Kasumi-1 (cell line): ENCODE results near the gene MUC4.
"Not testable (repeated sequence)": the region's sequence is repeated elsewhere in the genome, so short reads cannot be mapped to it uniquely, and the experiment has no call there.

Experiments used
- DNase-seq, 2 experiments: peaks; one replicate each; lab custom pipeline; 2025; lab: John Stamatoyannopoulos, UW

MUC4 gene

GRCh38 chr3:195738274-195739044, 73.3 kb downstream of the MUC4 start:
- DNase-seq = no peak

GRCh38 chr3:195737782-195738181, 73.9 kb downstream of the MUC4 start:
- DNase-seq = not testable (repeated sequence)

GRCh38 chr3:195736866-195737490, 74.8 kb downstream of the MUC4 start:
- no peak for DNase-seq

- no peak for DNase-seq
Observed at GRCh38 chr3:195735036-195735695, 76.6 kb downstream of the MUC4 start.

GRCh38 chr3:195732940-195733339, 78.8 kb downstream of the MUC4 start:
- DNase-seq = no peak

GRCh38 chr3:195731356-195731905, 80.3 kb downstream of the MUC4 start:
- no peak for DNase-seq

- DNase-seq = no peak
Observed at GRCh38 chr3:195729476-195730251, 82.1 kb downstream of the MUC4 start.

- DNase-seq = not testable (repeated sequence)
Observed at GRCh38 chr3:195728789-195729188, 82.9 kb downstream of the MUC4 start.

- no peak for DNase-seq
Observed at GRCh38 chr3:195727606-195728195, 84.0 kb downstream of the MUC4 start.

- not testable (repeated sequence) for DNase-seq
Observed at GRCh38 chr3:195725916-195726740, 85.6 kb downstream of the MUC4 start.

- DNase-seq = not testable (repeated sequence)
Observed at GRCh38 chr3:195724363-195724762, 87.4 kb downstream of the MUC4 start.

GRCh38 chr3:195722996-195723345, 88.8 kb downstream of the MUC4 start:
- not testable (repeated sequence) for DNase-seq

GRCh38 chr3:195722139-195722995, 89.4 kb downstream of the MUC4 start:
- DNase-seq = not testable (repeated sequence)

- not testable (repeated sequence) for DNase-seq
Observed at GRCh38 chr3:195720831-195721506, 90.8 kb downstream of the MUC4 start, which contains the start of gene MUC20. TSS of gene MUC20 (plus strand) at chr3:195720978. CDS start at chr3:195721008, 30 bp downstream.

GRCh38 chr3:195719514-195720254, 92.0 kb downstream of the MUC4 start:
- DNase-seq = not testable (repeated sequence)

GRCh38 chr3:195718477-195718984, 93.2 kb downstream of the MUC4 start:
- no peak for DNase-seq

GRCh38 chr3:195717852-195718476, 93.8 kb downstream of the MUC4 start:
- DNase-seq = no peak

GRCh38 chr3:195717416-195717815, 94.3 kb downstream of the MUC4 start:
- no peak for DNase-seq
